Measurements from ENCODE around the gene VAPA. TPM values are rescaled to one million over a fixed set of nuclear protein-coding genes. Genes with fewer than 3 reads are reported as not detected.

The VAPA gene
- total and polyA plus RNA-seq, 4 experiments from 2014 or later = 113 to 280 (median 161) TPM

- H3K4me1 Mint-ChIP-seq = peaks cover 0 to 1% (median 0%) of the 10 kb centered on the region in 4 donors
- CTCF ChIA-PET (ENCODE audit: partially characterized antibody) = interaction anchor here (1.0 kb wide), 1 partner anchor 23 kb away, joined by 3 read pairs; no protein-coding TSS in a partner anchor
- POLR2A ChIA-PET (ENCODE audit: partially characterized antibody) = no interaction called here
- intact Hi-C loops (cut with micrococcal nuclease) = no loop called here
- H3K9me3 Mint-ChIP-seq = peaks cover 2 to 29% (median 18%) of the 10 kb centered on the region in 8 donors
- Histone ChIP-seq H3K27ac (ENCODE audit: low read depth, low read length) (no peak overlapping the region), H3K27me3 (ENCODE audit: insufficient read depth, low read length) (no peaks in the 10 kb centered on the region), H3K4me1 (ENCODE audit: insufficient read depth, low read length) (no peaks in the 10 kb centered on the region), H3K9me3 (ENCODE audit: control insufficient read depth in 1 of 2, low read length in 2 of 2) (peaks cover 0 to 7% of the 10 kb centered on the region in 2 donors), H3K4me3 (ENCODE audit: low read length in 2 of 2) (no peak overlapping the region), H3K36me3 (ENCODE audit: insufficient read depth, low read length) (no peaks in the 10 kb centered on the region)
- H3K36me3 Mint-ChIP-seq = peaks cover 0 to 2% of the 10 kb centered on the region in 2 donors
- peaks cover 15 to 22% of the 10 kb centered on the region in 2 donors for H3K27me3 Mint-ChIP-seq
- no peak overlapping the region for H3K4me3 Mint-ChIP-seq
- DNase-seq = no peak
- no peak overlapping the region for H3K27ac Mint-ChIP-seq
Observed at GRCh38 chr18:9994026-9994570, 80.3 kb downstream of the VAPA start.

GRCh38 chr18:9994701-9995235 is 81.0 kb downstream of the VAPA start:
- Histone ChIP-seq H3K9me3 (ENCODE audit: control insufficient read depth in 1 of 2, low read length in 2 of 2) (peaks cover 0 to 7% of the 10 kb centered on the region in 2 donors), H3K36me3 (ENCODE audit: insufficient read depth, low read length) (no peaks in the 10 kb centered on the region), H3K27me3 (ENCODE audit: insufficient read depth, low read length) (no peaks in the 10 kb centered on the region), H3K27ac (ENCODE audit: low read depth, low read length) (no peak overlapping the region), H3K4me3 (ENCODE audit: low read length in 2 of 2) (no peak overlapping the region), H3K4me1 (ENCODE audit: insufficient read depth, low read length) (no peaks in the 10 kb centered on the region)
- Mint-ChIP-seq H3K27ac (no peak overlapping the region), H3K36me3 (peaks cover 0 to 2% of the 10 kb centered on the region in 2 donors), H3K9me3 (peaks cover 2 to 34% (median 25%) of the 10 kb centered on the region in 8 donors), H3K4me3 (no peak overlapping the region), H3K4me1 (peaks cover 0 to 1% (median 0%) of the 10 kb centered on the region in 4 donors), H3K27me3 (peaks cover 15 to 22% of the 10 kb centered on the region in 2 donors)
- no peak for DNase-seq
- ChIA-PET CTCF (ENCODE audit: partially characterized antibody) (interaction anchor here (1.0 kb wide), 1 partner anchor 24 kb away, joined by 3 read pairs; no protein-coding TSS in a partner anchor), POLR2A (ENCODE audit: partially characterized antibody) (no interaction called here)
- intact Hi-C loops (cut with micrococcal nuclease) = no loop called here

GRCh38 chr18:9995631-9996030 is 81.8 kb downstream of the VAPA start:
- ChIA-PET POLR2A (ENCODE audit: partially characterized antibody) (no interaction called here), CTCF (ENCODE audit: partially characterized antibody) (no interaction called here)
- Mint-ChIP-seq H3K27ac (no peak overlapping the region), H3K27me3 (peaks cover 15 to 22% of the 10 kb centered on the region in 2 donors), H3K36me3 (peaks cover 0 to 2% of the 10 kb centered on the region in 2 donors), H3K4me3 (no peak overlapping the region), H3K9me3 (peaks cover 2 to 41% (median 30%) of the 10 kb centered on the region in 8 donors), H3K4me1 (peaks cover 0 to 1% (median 0%) of the 10 kb centered on the region in 4 donors)
- Histone ChIP-seq H3K4me3 (ENCODE audit: low read length in 2 of 2) (no peak overlapping the region), H3K9me3 (ENCODE audit: control insufficient read depth in 1 of 2, low read length in 2 of 2) (peaks cover 0 to 7% of the 10 kb centered on the region in 2 donors), H3K27me3 (ENCODE audit: insufficient read depth, low read length) (no peaks in the 10 kb centered on the region), H3K4me1 (ENCODE audit: insufficient read depth, low read length) (no peaks in the 10 kb centered on the region), H3K27ac (ENCODE audit: low read depth, low read length) (no peak overlapping the region), H3K36me3 (ENCODE audit: insufficient read depth, low read length) (no peaks in the 10 kb centered on the region)
- no peak for DNase-seq
- intact Hi-C loops (cut with micrococcal nuclease) = no loop called here

- Mint-ChIP-seq H3K9me3 (peaks cover 2 to 42% (median 30%) of the 10 kb centered on the region in 8 donors), H3K4me1 (peaks cover 0 to 1% (median 0%) of the 10 kb centered on the region in 4 donors), H3K27ac (no peak overlapping the region), H3K27me3 (peaks cover 15 to 22% of the 10 kb centered on the region in 2 donors), H3K4me3 (no peak overlapping the region), H3K36me3 (peaks cover 0 to 2% of the 10 kb centered on the region in 2 donors)
- intact Hi-C loops (cut with micrococcal nuclease) = no loop called here
- ChIA-PET CTCF (ENCODE audit: partially characterized antibody) (no interaction called here), POLR2A (ENCODE audit: partially characterized antibody) (no interaction called here)
- Histone ChIP-seq H3K36me3 (ENCODE audit: insufficient read depth, low read length) (no peaks in the 10 kb centered on the region), H3K9me3 (ENCODE audit: control insufficient read depth in 1 of 2, low read length in 2 of 2) (peaks cover 0 to 7% of the 10 kb centered on the region in 2 donors), H3K27me3 (ENCODE audit: insufficient read depth, low read length) (no peaks in the 10 kb centered on the region), H3K27ac (ENCODE audit: low read depth, low read length) (no peak overlapping the region), H3K4me3 (ENCODE audit: low read length in 2 of 2) (no peak overlapping the region), H3K4me1 (ENCODE audit: insufficient read depth, low read length) (no peaks in the 10 kb centered on the region)
- DNase-seq = no peak
Observed at GRCh38 chr18:9996094-9996493, 82.3 kb downstream of the VAPA start.

GRCh38 chr18:9997711-9998110 is 83.9 kb downstream of the VAPA start:
- intact Hi-C loops (cut with micrococcal nuclease) = no loop called here
- POLR2A ChIA-PET (ENCODE audit: partially characterized antibody) = no interaction called here
- H3K27ac ChIP-seq (ENCODE audit: low read depth, low read length) = no peak overlapping the region
- H3K4me3 ChIP-seq (ENCODE audit: low read length in 2 of 2) = no peak overlapping the region
- Mint-ChIP-seq H3K9me3 (peaks cover 2 to 42% (median 30%) of the 10 kb centered on the region in 8 donors), H3K36me3 (peaks cover 0 to 2% of the 10 kb centered on the region in 2 donors), H3K27me3 (peaks cover 12 to 20% of the 10 kb centered on the region in 2 donors), H3K4me3 (no peak overlapping the region), H3K27ac (no peak overlapping the region), H3K4me1 (peaks cover 0 to 1% (median 0%) of the 10 kb centered on the region in 4 donors)
- H3K36me3 ChIP-seq (ENCODE audit: insufficient read depth, low read length) = no peaks in the 10 kb centered on the region
- no peaks in the 10 kb centered on the region for H3K27me3 ChIP-seq (ENCODE audit: insufficient read depth, low read length)
- no peak for DNase-seq
- no peaks in the 10 kb centered on the region for H3K4me1 ChIP-seq (ENCODE audit: insufficient read depth, low read length)
- peaks cover 0 to 7% of the 10 kb centered on the region in 2 donors for H3K9me3 ChIP-seq (ENCODE audit: control insufficient read depth in 1 of 2, low read length in 2 of 2)
- CTCF ChIA-PET (ENCODE audit: partially characterized antibody) = no interaction called here

GRCh38 chr18:9998330-9998729 is 84.5 kb downstream of the VAPA start:
- Histone ChIP-seq H3K36me3 (ENCODE audit: insufficient read depth, low read length) (no peaks in the 10 kb centered on the region), H3K27ac (ENCODE audit: low read depth, low read length) (no peak overlapping the region), H3K4me3 (ENCODE audit: low read length in 2 of 2) (no peak overlapping the region), H3K27me3 (ENCODE audit: insufficient read depth, low read length) (no peaks in the 10 kb centered on the region), H3K4me1 (ENCODE audit: insufficient read depth, low read length) (no peaks in the 10 kb centered on the region), H3K9me3 (ENCODE audit: control insufficient read depth in 1 of 2, low read length in 2 of 2) (peaks cover 0 to 7% of the 10 kb centered on the region in 2 donors)
- peaks cover 0 to 2% of the 10 kb centered on the region in 2 donors for H3K36me3 Mint-ChIP-seq
- H3K9me3 Mint-ChIP-seq = peaks cover 2 to 42% (median 30%) of the 10 kb centered on the region in 8 donors
- POLR2A ChIA-PET (ENCODE audit: partially characterized antibody) = no interaction called here
- H3K4me1 Mint-ChIP-seq = peaks cover 0 to 1% (median 0%) of the 10 kb centered on the region in 4 donors
- DNase-seq = no peak
- peaks cover 12 to 20% of the 10 kb centered on the region in 2 donors for H3K27me3 Mint-ChIP-seq
- CTCF ChIA-PET (ENCODE audit: partially characterized antibody) = no interaction called here
- intact Hi-C loops (cut with micrococcal nuclease) = no loop called here
- peak overlapping the region in 1 of 7 donors; percentile 23 for H3K27ac Mint-ChIP-seq
- no peak overlapping the region for H3K4me3 Mint-ChIP-seq

GRCh38 chr18:10002280-10002679 is 88.5 kb downstream of the VAPA start:
- Mint-ChIP-seq H3K4me3 (no peak overlapping the region), H3K27ac (no peak overlapping the region), H3K36me3 (peaks cover 0 to 2% of the 10 kb centered on the region in 2 donors), H3K27me3 (peaks cover 1 to 5% of the 10 kb centered on the region in 2 donors), H3K9me3 (peaks cover 2 to 31% (median 25%) of the 10 kb centered on the region in 8 donors), H3K4me1 (no peaks in the 10 kb centered on the region)
- H3K36me3 ChIP-seq (ENCODE audit: insufficient read depth, low read length) = no peaks in the 10 kb centered on the region
- ChIA-PET CTCF (ENCODE audit: partially characterized antibody) (interaction anchor here (1.1 kb wide), 1 partner anchor 30 kb away, joined by 3 read pairs; no protein-coding TSS in a partner anchor), POLR2A (ENCODE audit: partially characterized antibody) (no interaction called here)
- H3K27me3 ChIP-seq (ENCODE audit: insufficient read depth, low read length) = no peaks in the 10 kb centered on the region
- H3K9me3 ChIP-seq (ENCODE audit: control insufficient read depth in 1 of 2, low read length in 2 of 2) = peaks cover 0 to 7% of the 10 kb centered on the region in 2 donors
- intact Hi-C loops (cut with micrococcal nuclease) = no loop called here
- DNase-seq = no peak
- no peak overlapping the region for H3K4me3 ChIP-seq (ENCODE audit: low read length in 2 of 2)
- H3K27ac ChIP-seq (ENCODE audit: low read depth, low read length) = no peak overlapping the region
- no peaks in the 10 kb centered on the region for H3K4me1 ChIP-seq (ENCODE audit: insufficient read depth, low read length)
